IMR-90 (cell line): ENCODE measurements around the gene CTSF. TPM values are rescaled to one million over a fixed set of nuclear protein-coding genes. Genes with fewer than 3 reads are reported as not detected.

ENCODE experiments used
- ATAC-seq: fragments of 200-7000 bp; cut with Tn5 transposase; 2 replicates; pipeline ENCODE4 v1.9.1; 2020; ENCODE audit warnings: low read depth, mild to moderate bottlenecking, moderate library complexity
- BruUV-seq: library from RNA; stranded (reverse); fragments of 400-500 nt; replicated peaks from 2 replicates; lab custom pipeline; 2021; lab: Mats Ljungman, UMichigan
- CTCF ChIA-PET: fragments of 300-600 bp; formaldehyde crosslinking; extraction: SDS; loops from one replicate; lab custom pipeline; 2021; ENCODE audit warnings: antibody characterized with exemption; lab: Yijun Ruan, JAX
- POLR2A ChIA-PET: fragments of 300-600 bp; sonication (Branson Sonifier 250); formaldehyde crosslinking; loops from one replicate; lab custom pipeline; 2022; ENCODE audit warnings: antibody characterized with exemption; ENCODE audit not compliant: unreplicated experiment; lab: Charles Lee
- DNase-seq: peaks from one replicate; pipeline ENCODE4 v3.0.0; 2013
- H2AFZ ChIP-seq: replicated peaks from 2 replicates; pipeline ENCODE3; 2013; ENCODE audit warnings: low read length, mild to moderate bottlenecking; ENCODE audit not compliant: poor library complexity
- H2AK5ac ChIP-seq: 2 replicates; pipeline ENCODE4 v1.6.1; 2013; ENCODE audit warnings: low read depth, low read length, inconsistent platforms
- H2AK9ac ChIP-seq: replicated peaks from 2 replicates; pipeline ENCODE3; 2013; ENCODE audit warnings: mild to moderate bottlenecking, low read depth, low read length, moderate library complexity; ENCODE audit not compliant: poor library complexity
- H2BK120ac ChIP-seq: 2 replicates; pipeline ENCODE4 v1.6.1; 2013; ENCODE audit warnings: low read depth, low read length, inconsistent platforms
- H2BK15ac ChIP-seq: 3 replicates; pipeline ENCODE4 v1.6.1; 2013; ENCODE audit warnings: low read depth, low read length, inconsistent platforms
- H2BK20ac ChIP-seq: 2 replicates; pipeline ENCODE4 v1.6.1; 2013; ENCODE audit warnings: low read depth, mild to moderate bottlenecking, inconsistent platforms, low read length, moderate library complexity
- H2BK5ac ChIP-seq: 2 replicates; pipeline ENCODE4 v1.6.1; 2013; ENCODE audit warnings: mild to moderate bottlenecking, low read depth, low read length, inconsistent platforms; ENCODE audit not compliant: poor library complexity, severe bottlenecking
- H3K14ac ChIP-seq: replicated peaks from 2 replicates; pipeline ENCODE4 v1.6.1; 2013; ENCODE audit warnings: low read depth, low read length, inconsistent platforms
- H3K18ac ChIP-seq: 2 replicates; pipeline ENCODE4 v1.6.1; 2013; ENCODE audit warnings: low read depth, low read length, control low read depth
- H3K23ac ChIP-seq: 2 replicates; pipeline ENCODE4 v1.6.1; 2013; ENCODE audit warnings: low read depth, low read length, inconsistent platforms
- H3K27ac ChIP-seq: 2 replicates; pipeline ENCODE4 v1.5.1; 2013; ENCODE audit warnings: mild to moderate bottlenecking, control low read depth, low read length; ENCODE audit not compliant: insufficient read depth
- H3K27me3 ChIP-seq: 2 replicates; pipeline ENCODE4 v1.6.1; 2013; ENCODE audit warnings: low read length; ENCODE audit not compliant: control insufficient read depth, insufficient read depth
- H3K36me3 ChIP-seq: 2 replicates; pipeline ENCODE4 v1.6.1; 2013; ENCODE audit warnings: low read length, mixed read lengths; ENCODE audit not compliant: control insufficient read depth, insufficient read depth
- H3K4ac ChIP-seq: 2 replicates; pipeline ENCODE4 v1.6.1; 2013; ENCODE audit warnings: low read depth, low read length, inconsistent platforms
- H3K4me1 ChIP-seq: 2 replicates; pipeline ENCODE4 v1.6.1; 2013; ENCODE audit warnings: low read length, mixed read lengths; ENCODE audit not compliant: control insufficient read depth, insufficient read depth
- H3K4me2 ChIP-seq: 2 replicates; pipeline ENCODE4 v1.6.1; 2013; ENCODE audit warnings: low read depth, mild to moderate bottlenecking, control low read depth, low read length, moderate library complexity
- H3K4me3 ChIP-seq: 2 replicates; pipeline ENCODE4 v1.5.1; 2013; ENCODE audit warnings: low read depth, mild to moderate bottlenecking, control low read depth, low read length, moderate library complexity; ENCODE audit not compliant: insufficient read depth
- H3K56ac ChIP-seq: 2 replicates; pipeline ENCODE4 v1.6.1; 2013; ENCODE audit warnings: low read length, inconsistent platforms; ENCODE audit not compliant: insufficient read depth; ENCODE audit errors: extremely low read depth
- H3K79me1 ChIP-seq, 2 experiments: 2 replicates each; pipeline ENCODE4 v1.6.1; 2013; ENCODE audit warnings: low read length in 2 of 2, inconsistent platforms in 1 of 2, low read depth in 1 of 2
- H3K9ac ChIP-seq: 2 replicates; pipeline ENCODE4 v1.6.1; 2013; ENCODE audit warnings: low read depth, low read length, control low read depth
- H3K9me1 ChIP-seq: 2 replicates; pipeline ENCODE4 v1.6.1; 2013; ENCODE audit warnings: low read length, inconsistent platforms; ENCODE audit not compliant: insufficient read depth
- H3K9me3 ChIP-seq: 2 replicates; pipeline ENCODE4 v1.6.1; 2013; ENCODE audit warnings: low read length; ENCODE audit not compliant: control insufficient read depth, insufficient read depth
- H4K20me1 ChIP-seq: 2 replicates; pipeline ENCODE4 v1.6.1; 2013; ENCODE audit warnings: low read length, inconsistent platforms; ENCODE audit not compliant: insufficient read depth
- H4K5ac ChIP-seq: 2 replicates; pipeline ENCODE4 v1.6.1; 2013; ENCODE audit warnings: mild to moderate bottlenecking, low read depth, low read length, control low read depth
- H4K8ac ChIP-seq, 2 experiments: 2 replicates each; pipeline ENCODE4 v1.6.1; 2013; ENCODE audit warnings: low read depth in 2 of 2, low read length in 2 of 2, control low read depth in 1 of 2, inconsistent platforms in 1 of 2
- H4K91ac ChIP-seq: 2 replicates; pipeline ENCODE4 v1.6.1; 2013; ENCODE audit warnings: low read depth, low read length, inconsistent platforms; ENCODE audit not compliant: insufficient read depth
- BHLHE40 ChIP-seq: fragments of 150-350 bp; IDR thresholded peaks from 2 replicates; pipeline ENCODE4 v1.6.1; 2016; ENCODE audit warnings: mild to moderate bottlenecking, low read depth, low read length
- CEBPB ChIP-seq: IDR thresholded peaks from 2 replicates; pipeline ENCODE4 v1.6.1; 2012; ENCODE audit warnings: low read depth, low read length, improper control_type of control experiment
- MAFK ChIP-seq: IDR thresholded peaks from 2 replicates; pipeline ENCODE4 v1.6.1; 2012; ENCODE audit warnings: low read depth, low read length, improper control_type of control experiment
- NFE2L2 ChIP-seq: fragments of 150-350 bp; IDR thresholded peaks from 2 replicates; pipeline ENCODE4 v1.6.1; 2016; ENCODE audit warnings: low read depth, mild to moderate bottlenecking, low read length
- POLR2A ChIP-seq: IDR thresholded peaks from 2 replicates; pipeline ENCODE4 v1.6.1; 2012; ENCODE audit warnings: mild to moderate bottlenecking, low read depth, low read length
- SMC3 ChIP-seq: fragments of 150-350 bp; IDR thresholded peaks from 2 replicates; pipeline ENCODE4 v1.6.1; 2016; ENCODE audit warnings: low read depth, mild to moderate bottlenecking, antibody characterized with exemption, low read length, moderate library complexity
- WGBS, 2 experiments: methylation state at CpG; one replicate each; pipeline versions ENCODE4 v1.1.5 to v1.1.7; 2013; ENCODE audit warnings: missing lambda C conversion rate in 2 of 2; ENCODE audit not compliant: insufficient read length in 1 of 2; ENCODE audit errors: extremely low coverage in 2 of 2; 5-methylcytosine and 5-hydroxymethylcytosine counted together
- dilution Hi-C: fragments of 300-500 bp; cut with HindIII; formaldehyde crosslinking; loops from one replicate; pipeline ENCODE4 v1.14.3; 2018; ENCODE audit warnings: low sequenced_read_pairs; ENCODE audit not compliant: unreplicated experiment
- in situ Hi-C: fragments of 300-500 bp; cut with MboI; formaldehyde crosslinking; loops from 3 replicates; pipeline ENCODE4 v1.14.3; 2019; ENCODE audit warnings: low sequenced_read_pairs, inconsistent platforms, mixed read lengths
- intact Hi-C: fragments of 100-400 bp; cut with micrococcal nuclease; formaldehyde crosslinking; loops from 2 replicates; pipeline ENCODE4 v1.10.0; 2022
- polyA plus RNA-seq, 3 experiments: library from polyadenylated mRNA; depleted of rRNA; stranded (reverse); fragments of >200 nt; gene quantifications; 2 replicates each; pipeline ENCODE4 v1.2.3, GENCODE V29; 2012; ENCODE audit warnings: low replicate concordance in 1 of 3
- total RNA-seq: library from RNA; depleted of rRNA; stranded (reverse); fragments of >200 nt; gene quantifications from 2 replicates; pipeline ENCODE4 v1.2.3, GENCODE V29; 2012
- TF ChIP-seq, protein P1 (sequence below): fragments of 150-350 bp; IDR thresholded peaks from 2 replicates; pipeline ENCODE4 v1.6.1; 2017; ENCODE audit warnings: mild to moderate bottlenecking, antibody characterized with exemption, low read length, low read depth

CTSF gene
- total and polyA plus RNA-seq, 2 of the 4 experiments (the other 2 are of a cell fraction) = 4.1 to 16.0 TPM

DNA sequence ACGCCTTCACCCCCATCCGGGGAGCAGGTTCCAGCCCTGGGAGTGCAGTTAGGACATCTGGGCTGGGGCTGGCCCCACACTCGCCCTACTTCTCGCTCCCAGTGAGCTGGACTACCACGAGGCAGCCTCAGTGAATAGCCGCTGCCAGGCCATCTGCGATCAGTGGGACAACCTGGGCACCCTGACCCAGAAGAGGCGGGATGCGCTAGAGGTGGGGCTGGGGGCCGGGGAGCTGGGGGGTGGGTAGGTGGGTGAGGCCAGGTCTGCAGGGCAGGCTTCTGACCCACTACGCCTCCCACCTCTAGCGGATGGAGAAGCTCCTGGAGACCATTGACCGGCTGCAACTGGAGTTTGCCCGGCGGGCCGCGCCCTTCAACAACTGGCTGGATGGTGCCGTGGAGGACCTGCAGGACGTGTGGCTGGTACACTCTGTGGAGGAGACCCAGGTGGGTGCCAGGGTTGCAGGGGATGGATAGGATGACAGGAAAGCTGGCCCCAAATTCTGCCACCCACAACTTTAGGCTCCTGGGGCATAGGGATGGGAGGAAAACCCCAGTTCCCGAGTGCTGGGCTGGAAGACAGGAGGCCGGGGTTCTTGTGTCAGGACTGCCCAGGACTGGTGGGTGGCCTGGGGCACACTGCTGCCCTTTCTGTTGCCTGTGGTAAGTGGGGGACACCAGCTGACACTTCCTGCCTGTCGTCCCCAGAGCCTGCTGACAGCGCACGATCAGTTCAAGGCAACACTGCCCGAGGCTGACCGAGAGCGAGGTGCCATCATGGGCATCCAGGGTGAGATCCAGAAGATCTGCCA is 8.3 kb downstream of the CTSF start:
- in situ Hi-C loops (no loop called here), dilution Hi-C loops (no loop called here), intact Hi-C loops (no loop called here)
- Histone ChIP-seq H4K8ac (no peak overlapping the region), H2AK9ac (no peak overlapping the region), H2BK5ac (no peak overlapping the region), H3K9me1 (peaks cover 4% of the 10 kb centered on the region; the same call in 1 of the 2 replicates), H2AK5ac (no peak overlapping the region), H3K4me1 (peaks cover 2% of the 10 kb centered on the region; the same call in 1 of the 2 replicates), H3K18ac (no peak overlapping the region), H2BK20ac (no peak overlapping the region), H4K20me1 (no peaks in the 10 kb centered on the region), H3K14ac (no peak overlapping the region), H3K9me3 (no peaks in the 10 kb centered on the region), H3K23ac (no peak overlapping the region), H3K4me3 (no peak overlapping the region), H3K27me3 (peaks cover 29% of the 10 kb centered on the region), H3K36me3 (no peaks in the 10 kb centered on the region), H4K91ac (no peak overlapping the region), H4K5ac (no peak overlapping the region), H3K79me1 (no peaks in the 10 kb centered on the region), H3K56ac (no peak overlapping the region), H2AFZ (peak overlapping the region; percentile 5), H2BK120ac (no peak overlapping the region), H3K4me2 (no peak overlapping the region), H3K27ac (no peak overlapping the region), H3K9ac (no peak overlapping the region), H3K4ac (no peak overlapping the region), H2BK15ac (no peak overlapping the region)
- CTCF ChIA-PET = no interaction called here
- no TSS peak for BruUV-seq
- POLR2A ChIA-PET = no interaction called here
- ATAC-seq = no peak
- TF ChIP-seq, protein P1, sequence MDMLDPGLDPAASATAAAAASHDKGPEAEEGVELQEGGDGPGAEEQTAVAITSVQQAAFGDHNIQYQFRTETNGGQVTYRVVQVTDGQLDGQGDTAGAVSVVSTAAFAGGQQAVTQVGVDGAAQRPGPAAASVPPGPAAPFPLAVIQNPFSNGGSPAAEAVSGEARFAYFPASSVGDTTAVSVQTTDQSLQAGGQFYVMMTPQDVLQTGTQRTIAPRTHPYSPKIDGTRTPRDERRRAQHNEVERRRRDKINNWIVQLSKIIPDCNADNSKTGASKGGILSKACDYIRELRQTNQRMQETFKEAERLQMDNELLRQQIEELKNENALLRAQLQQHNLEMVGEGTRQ = no peak
- TF ChIP-seq MAFK (no peak), BHLHE40 (no peak), POLR2A (no peak), CEBPB (no peak), SMC3 (no peak), NFE2L2 (no peak)
- DNase-seq = no peak
- WGBS, 2 experiments = 74% methylated on average over 9 of the region's 27 CpGs; no CpG with 5 or more reads in 1 of the 2 experiments
